PFSK-1 (cell line): ENCODE data around the gene TMEM232.

Experiments used
- FOXP2 ChIP-seq: optimal IDR thresholded peaks from 2 replicates; pipeline ENCODE3; 2011; ENCODE audit warnings: borderline replicate concordance, control low read depth, inconsistent platforms; ENCODE audit not compliant: insufficient read depth; ENCODE audit errors: extremely low read length, extremely low read depth
- POLR2AphosphoS5 ChIP-seq: IDR thresholded peaks from 2 replicates; pipeline ENCODE4 v1.6.1; 2012; ENCODE audit warnings: low read depth, mild to moderate bottlenecking, control low read depth, low read length, moderate library complexity
- REST ChIP-seq, 2 experiments: IDR thresholded peaks; 2 replicates each; pipeline versions ENCODE4 v1.6.1 to v1.8.0; 2011 to 2012; ENCODE audit warnings: low read depth in 2 of 2, low read length in 2 of 2, control low read depth in 1 of 2, inconsistent platforms in 1 of 2, mild to moderate bottlenecking in 1 of 2, moderate library complexity in 1 of 2; ENCODE audit not compliant: insufficient read depth in 1 of 2
- SIN3A ChIP-seq: IDR thresholded peaks from 2 replicates; pipeline ENCODE4 v1.6.1; 2012; ENCODE audit warnings: mild to moderate bottlenecking, low read length, moderate library complexity, borderline replicate concordance; ENCODE audit not compliant: insufficient read depth
- TAF1 ChIP-seq: IDR thresholded peaks from 2 replicates; pipeline ENCODE4 v1.6.1; 2012; ENCODE audit warnings: low read length, control low read depth, borderline replicate concordance; ENCODE audit not compliant: insufficient read depth

Gene TMEM232

GRCh38 chr5:110623874-110624273 is 102.6 kb downstream of the TMEM232 start:
- TF ChIP-seq POLR2AphosphoS5 (no peak), TAF1 (no peak), FOXP2 (no peak), SIN3A (no peak), REST (IDR thresholded peaks at IDR 0.05; ENCODE audit: insufficient read depth in 1 of 2, low read depth in 2 of 2, low read length in 2 of 2) (no peak)

- TF ChIP-seq REST (IDR thresholded peaks at IDR 0.05; ENCODE audit: insufficient read depth in 1 of 2, low read depth in 2 of 2, low read length in 2 of 2): no peak
- TF ChIP-seq FOXP2: no peak
Observed at GRCh38 chr5:110618941-110619340, 107.5 kb downstream of the TMEM232 start.

- no peak for TF ChIP-seq TAF1
- TF ChIP-seq REST (IDR thresholded peaks at IDR 0.05; ENCODE audit: insufficient read depth in 1 of 2, low read depth in 2 of 2, low read length in 2 of 2): no peak
- TF ChIP-seq SIN3A: no peak
- TF ChIP-seq FOXP2: no peak
- TF ChIP-seq POLR2AphosphoS5: no peak
Observed at GRCh38 chr5:110616009-110616408, 110.5 kb downstream of the TMEM232 start.

- no peak for TF ChIP-seq SIN3A
- no peak for TF ChIP-seq TAF1
- no peak for TF ChIP-seq POLR2AphosphoS5
- TF ChIP-seq REST (IDR thresholded peaks at IDR 0.05; ENCODE audit: insufficient read depth in 1 of 2, low read depth in 2 of 2, low read length in 2 of 2): no peak
- TF ChIP-seq FOXP2: no peak
Observed at GRCh38 chr5:110612794-110613247, 113.7 kb downstream of the TMEM232 start.

GRCh38 chr5:110611817-110612216 is 114.7 kb downstream of the TMEM232 start:
- TF ChIP-seq POLR2AphosphoS5: no peak
- TF ChIP-seq SIN3A: no peak
- no peak for TF ChIP-seq TAF1
- no peak for TF ChIP-seq REST (IDR thresholded peaks at IDR 0.05; ENCODE audit: insufficient read depth in 1 of 2, low read depth in 2 of 2, low read length in 2 of 2)
- TF ChIP-seq FOXP2: no peak
